RWPE1 (cell line): Measurements from ENCODE around the gene NR5A2.

ENCODE experiments used
- CTCF ChIA-PET: fragments of 350-600 bp; sonication (Branson Sonifier 250); formaldehyde crosslinking; extraction: SDS; loops from one replicate; lab custom pipeline; 2021; lab: Yijun Ruan, JAX
- POLR2A ChIA-PET: fragments of 400-600 bp; formaldehyde crosslinking; extraction: SDS; loops from one replicate; lab custom pipeline; 2020; ENCODE audit warnings: antibody characterized with exemption; ENCODE audit not compliant: low non-redundant PET; lab: Yijun Ruan, JAX
- DNase-seq: peaks from one replicate; pipeline ENCODE4 v3.0.0; 2012; ENCODE audit warnings: low spot score
- H3K27ac ChIP-seq: fragments of 450-650 bp; 2 replicates; pipeline ENCODE4 v1.5.1; 2017
- CTCF ChIP-seq: fragments of 450-650 bp; conservative IDR thresholded peaks from 2 replicates; pipeline ENCODE4 v1.5.1; 2017; ENCODE audit warnings: low read depth, mild to moderate bottlenecking

Gene NR5A2

GRCh38 chr1:200103966-200104583 lies 76.6 kb downstream of the NR5A2 start:
- H3K27ac ChIP-seq, result no peak overlapping the region
- CTCF ChIA-PET, result no interaction called here
- no peak for DNase-seq
- TF ChIP-seq CTCF, result no peak
- POLR2A ChIA-PET, result no interaction called here

- POLR2A ChIA-PET, result no interaction called here
These were observed 79.5 kb downstream of the NR5A2 start for GRCh38 chr1:200107004-200107470.

GRCh38 chr1:200108659-200109058 lies 81.1 kb downstream of the NR5A2 start:
- H3K27ac ChIP-seq, result no peak overlapping the region
- DNase-seq, result no peak
- ChIA-PET POLR2A (no interaction called here), CTCF (interaction anchor here (0.6 to 1.1 kb wide), 3 partner anchors 10 to 429 kb away, joined by 3 to 4 read pairs (median 3); no protein-coding TSS in a partner anchor)
- no peak for TF ChIP-seq CTCF

More at GRCh38 chr1:200107004-200107470, 79.5 kb downstream of the NR5A2 start:
- DNase-seq, result no peak
- CTCF ChIA-PET, result interaction anchor here (0.6 to 0.7 kb wide), 5 partner anchors 74 to 863 kb away, joined by 3 to 4 read pairs (median 3); no protein-coding TSS in a partner anchor
- H3K27ac ChIP-seq, result no peak overlapping the region
- TF ChIP-seq CTCF, result no peak

GRCh38 chr1:200112290-200112689 lies 84.8 kb downstream of the NR5A2 start:
- ChIA-PET CTCF (interaction anchor here (0.6 kb wide), 2 partner anchors 12 to 28 kb away, joined by 3 to 4 read pairs; no protein-coding TSS in a partner anchor), POLR2A (no interaction called here)
- H3K27ac ChIP-seq, result no peak overlapping the region
- no peak for DNase-seq
- no peak for TF ChIP-seq CTCF

- DNase-seq, result no peak
- ChIA-PET POLR2A (no interaction called here), CTCF (interaction anchor here (0.6 kb wide), 2 partner anchors 147 to 160 kb away, joined by 3 read pairs; no protein-coding TSS in a partner anchor)
- TF ChIP-seq CTCF, result no peak
- H3K27ac ChIP-seq, result no peak overlapping the region
These were observed 88.0 kb downstream of the NR5A2 start for GRCh38 chr1:200115532-200115931.

GRCh38 chr1:200116324-200116723 lies 88.8 kb downstream of the NR5A2 start:
- CTCF ChIA-PET, result interaction anchor here (0.6 kb wide), 2 partner anchors 12 to 148 kb away, joined by 3 read pairs; no protein-coding TSS in a partner anchor

More at GRCh38 chr1:200116324-200116723, 88.8 kb downstream of the NR5A2 start:
- no peak for DNase-seq
- POLR2A ChIA-PET, result no interaction called here
- no peak overlapping the region for H3K27ac ChIP-seq
- TF ChIP-seq CTCF, result no peak
